Forelimb muscle (tissue), 1 donor: ENCODE data around the gene GPRC5A. TPM values are rescaled to one million over a fixed set of nuclear protein-coding genes. Genes with fewer than 3 reads are reported as not detected.
A peak's percentile ranks its signal among the peaks of the same experiment; 100 is the strongest.
"Not testable (repeated sequence)": the region's sequence is repeated elsewhere in the genome, so short reads cannot be mapped to it uniquely, and the experiment has no call there.

ENCODE experiments used
- DNase-seq: peaks from one replicate; pipeline ENCODE4 v3.0.0-alpha.2; 2013; ENCODE audit warnings: low read depth
- polyA plus RNA-seq: library from polyadenylated mRNA; unstranded; fragments of 120-200 nt; gene quantifications from one replicate; pipeline ENCODE4 v1.2.1, GENCODE V29; 2013; ENCODE audit not compliant: insufficient read length

The GPRC5A gene
- 1.9 TPM for polyA plus RNA-seq

GRCh38 chr12:12891080-12891880, at the start of gene GPRC5A:
Gene GPRC5A, plus strand, starts transcription at chr12:12891562. Its CDS starts 16,688 bp downstream, at chr12:12908250.
- DNase-seq: peak; percentile 69

- no peak for DNase-seq
Observed at GRCh38 chr12:12845794-12846243, 45.5 kb upstream of the GPRC5A start.

DNA sequence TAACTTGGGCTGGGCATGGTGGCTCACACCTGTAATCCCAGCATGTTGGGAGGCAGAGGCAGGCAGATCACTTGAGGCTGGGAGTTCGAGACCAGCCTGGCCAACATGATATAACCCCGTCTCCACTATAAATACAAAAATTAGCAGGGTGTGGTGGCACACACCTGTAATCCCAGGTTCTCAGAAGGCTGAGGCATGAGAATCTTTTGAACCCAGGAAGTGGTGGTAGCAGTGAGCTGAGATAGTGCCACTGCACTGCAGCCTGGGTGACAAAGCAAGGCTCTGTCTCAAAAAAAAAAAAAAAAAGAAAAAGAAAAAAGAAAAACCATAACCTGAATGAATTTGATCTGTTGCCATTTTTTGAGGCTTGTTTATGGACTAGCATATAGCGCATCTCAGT, 44.6 kb upstream of the GPRC5A start:
- not testable (repeated sequence) for DNase-seq

- DNase-seq: no peak
Observed at GRCh38 chr12:12853435-12853834, 37.9 kb upstream of the GPRC5A start.

- no peak for DNase-seq
Observed at GRCh38 chr12:12859690-12860089, 31.7 kb upstream of the GPRC5A start.

DNA sequence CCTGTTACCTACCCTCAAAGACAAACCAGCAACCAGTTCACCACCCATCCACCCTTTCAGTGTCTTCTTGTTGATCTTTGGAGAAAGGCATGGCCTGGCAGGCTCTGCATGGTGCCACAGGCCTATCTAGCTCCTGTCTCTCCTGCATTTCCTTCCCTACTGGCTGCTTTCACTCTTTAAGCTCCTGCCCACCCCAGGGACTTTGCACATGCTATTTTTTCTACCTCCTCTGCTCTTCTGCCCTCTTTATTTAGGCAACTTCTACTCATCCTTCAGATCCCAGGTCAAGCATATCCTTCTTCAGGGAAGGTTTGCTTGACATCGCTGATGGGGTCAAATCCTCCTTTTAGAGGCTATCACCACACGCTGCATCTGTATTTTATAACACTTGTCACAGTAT, 27.1 kb upstream of the GPRC5A start:
- no peak for DNase-seq

DNA sequence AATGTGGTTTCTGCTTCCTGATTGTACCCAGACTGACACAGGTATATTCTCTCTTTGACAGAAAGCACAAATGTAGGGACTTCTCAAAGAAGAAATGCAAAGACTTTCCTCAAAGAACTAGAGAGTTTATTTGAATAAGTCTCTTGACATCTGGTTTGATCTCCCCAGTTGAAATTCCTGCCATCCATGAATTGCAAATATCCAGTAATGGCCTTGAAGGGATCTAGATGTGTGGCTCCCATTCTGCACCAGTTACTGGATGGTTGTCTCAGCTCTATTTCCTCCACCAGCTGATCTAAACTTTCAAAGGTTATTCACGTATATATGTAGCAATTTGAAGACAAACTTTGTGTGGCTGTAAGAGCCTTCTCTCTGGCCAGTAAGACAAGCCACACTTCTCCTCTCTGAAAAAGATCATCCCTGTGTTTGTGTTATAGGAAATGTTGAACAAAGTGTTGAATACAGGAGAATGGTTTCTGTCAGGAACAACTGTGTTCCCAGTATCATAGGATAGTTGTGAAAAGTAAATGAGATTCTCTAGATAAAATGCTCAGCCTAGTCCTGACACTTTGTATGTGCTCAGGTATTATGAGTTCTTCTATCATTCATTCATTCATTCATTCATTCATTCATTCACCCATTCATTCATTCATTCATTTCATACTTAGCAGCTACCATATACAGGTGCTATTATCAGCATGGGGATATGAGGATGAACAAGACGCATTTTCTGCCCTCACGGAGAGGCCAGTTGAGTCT, 22.7 kb upstream of the GPRC5A start:
- no peak for DNase-seq

DNA sequence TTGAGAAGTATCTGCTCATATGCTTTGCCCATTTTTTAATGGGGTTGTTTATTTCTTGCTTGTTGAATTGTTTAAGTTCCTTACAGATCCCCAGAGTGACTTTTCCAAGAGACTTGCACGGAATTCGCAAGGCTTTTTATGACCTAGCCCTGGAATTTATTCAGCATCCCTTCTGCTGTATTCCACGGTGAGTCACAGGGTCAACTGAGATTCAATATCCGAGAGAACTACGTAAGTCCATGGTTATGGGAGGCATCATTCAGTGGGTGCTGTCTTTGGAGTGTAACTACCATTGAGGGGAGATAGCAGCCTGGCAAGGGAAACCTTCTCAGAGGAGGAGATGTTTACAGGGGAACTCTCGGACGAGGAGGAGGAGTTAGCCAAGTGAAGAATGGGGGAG, 20.9 kb upstream of the GPRC5A start:
- DNase-seq: no peak

DNA sequence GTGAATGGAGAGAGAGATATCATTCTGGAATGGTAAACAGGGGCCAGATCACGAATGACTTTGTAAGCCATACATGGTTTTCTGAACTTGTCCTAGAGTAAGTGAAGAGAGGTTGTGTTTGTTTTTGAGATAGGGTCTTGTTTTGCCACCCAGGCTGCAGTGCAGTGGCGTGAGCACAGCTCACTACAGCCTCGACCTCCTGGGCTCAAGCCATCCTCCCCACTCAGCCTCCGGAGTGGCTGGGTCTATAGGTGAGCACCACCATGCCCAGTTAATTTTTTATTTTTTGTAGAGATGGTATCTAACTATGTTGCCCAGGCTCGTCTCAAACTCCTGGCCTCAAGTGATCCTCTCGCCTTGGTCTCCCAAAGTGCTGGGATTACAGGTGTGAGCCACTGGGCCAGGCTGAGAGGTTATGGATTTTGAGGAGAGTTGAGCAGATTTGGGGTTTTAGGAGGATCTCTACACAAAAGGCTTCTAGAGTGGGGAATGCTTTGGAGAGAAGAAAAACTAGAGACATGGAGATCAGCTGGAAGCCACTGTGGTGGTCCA, 19.7 kb upstream of the GPRC5A start:
- DNase-seq: no peak

DNA sequence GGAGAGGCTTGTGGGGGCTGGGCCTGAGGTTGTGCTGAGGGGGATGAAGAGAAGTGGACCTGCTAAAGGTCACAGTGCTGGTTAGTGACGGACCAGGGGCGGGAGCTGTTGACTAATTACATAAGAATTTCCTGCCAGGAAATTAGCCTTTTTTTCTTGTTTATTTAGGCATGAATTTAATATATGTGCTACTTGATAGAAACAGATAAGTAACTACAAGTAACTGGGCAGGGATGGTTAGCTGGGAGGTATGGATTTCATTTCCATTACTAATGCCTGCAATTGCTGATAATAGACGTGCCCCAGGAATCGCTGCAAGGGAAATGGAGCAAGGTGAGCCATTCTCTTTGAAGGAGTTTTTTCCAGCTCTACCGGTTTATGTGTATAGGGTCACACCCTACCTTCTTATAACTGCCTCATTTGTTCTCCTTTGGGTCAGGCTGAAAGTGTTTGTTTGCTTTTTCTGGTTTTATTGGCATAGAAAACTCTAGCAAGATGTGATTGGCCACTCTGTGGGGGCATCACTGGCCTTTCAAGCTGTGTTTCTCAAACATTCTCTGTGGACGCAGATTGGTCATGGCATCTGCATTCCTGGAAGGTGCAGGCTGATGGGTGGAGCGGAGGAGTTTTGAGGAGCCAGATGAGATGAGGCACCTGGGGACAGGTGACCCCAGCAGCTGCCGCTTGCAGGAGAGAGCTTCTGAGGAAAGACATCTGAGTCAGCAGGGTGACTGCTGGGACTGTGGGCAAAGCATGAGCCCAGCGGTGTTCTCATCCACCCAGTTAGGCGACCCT, 19.0 kb upstream of the GPRC5A start:
- no peak for DNase-seq

DNA sequence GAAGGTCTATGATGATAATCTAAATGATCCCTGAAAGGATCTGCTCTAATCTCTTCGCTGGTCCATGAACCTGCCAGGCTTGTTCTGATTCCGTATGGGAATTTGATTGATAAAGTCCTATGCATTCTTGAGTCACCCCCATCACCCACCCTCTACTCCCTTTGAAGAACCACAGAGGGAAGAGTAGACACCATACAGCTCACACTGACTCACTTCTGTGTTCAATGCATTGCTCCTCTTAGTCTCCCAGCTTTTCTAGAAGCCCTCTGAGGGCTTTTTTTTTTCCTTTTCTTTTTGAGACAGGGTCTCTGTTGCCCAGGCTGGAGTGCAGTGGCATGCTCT, 18.5 kb upstream of the GPRC5A start:
- no peak for DNase-seq

DNA sequence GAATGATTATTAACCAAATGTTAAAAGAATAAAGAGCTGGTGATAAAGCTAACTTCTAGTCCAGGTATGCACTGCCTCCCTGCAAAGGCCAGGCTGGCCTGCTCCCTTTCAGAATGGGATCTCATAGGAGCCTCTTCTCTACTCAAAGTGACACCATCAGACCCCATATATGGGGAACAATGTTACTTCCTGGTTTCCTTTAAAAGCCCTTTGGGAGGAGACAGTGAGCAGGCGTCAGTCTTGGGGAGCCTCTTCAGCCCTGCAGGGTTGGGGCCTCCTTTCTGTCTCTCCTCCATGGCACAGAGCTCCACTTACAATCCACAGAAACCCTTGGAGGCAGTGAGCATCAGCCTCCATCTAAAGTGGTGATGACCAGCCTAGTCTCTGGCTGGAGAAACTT, 17.3 kb upstream of the GPRC5A start:
- DNase-seq: no peak

DNA sequence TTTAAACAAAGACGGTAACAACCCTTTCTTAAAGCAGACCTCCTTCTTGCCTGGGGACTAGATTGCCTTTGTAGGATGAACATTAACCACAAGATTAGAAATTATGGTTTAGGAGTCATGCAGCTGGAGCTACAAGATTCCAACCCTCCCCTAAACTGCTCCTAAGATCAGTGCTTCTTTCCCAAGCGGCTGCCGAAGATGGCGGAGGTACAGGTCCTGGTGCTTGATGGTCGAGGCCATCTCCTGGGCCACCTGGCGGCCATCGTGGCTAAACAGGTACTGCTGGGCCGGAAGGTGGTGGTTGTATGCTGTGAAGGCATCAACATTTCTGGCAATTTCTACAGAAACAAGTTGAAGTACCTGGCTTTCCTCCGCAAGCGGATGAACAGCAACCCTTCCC, 16.1 kb upstream of the GPRC5A start:
- DNase-seq: not testable (repeated sequence)

GRCh38 chr12:12877153-12877768, 14.1 kb upstream of the GPRC5A start:
- no peak for DNase-seq

DNA sequence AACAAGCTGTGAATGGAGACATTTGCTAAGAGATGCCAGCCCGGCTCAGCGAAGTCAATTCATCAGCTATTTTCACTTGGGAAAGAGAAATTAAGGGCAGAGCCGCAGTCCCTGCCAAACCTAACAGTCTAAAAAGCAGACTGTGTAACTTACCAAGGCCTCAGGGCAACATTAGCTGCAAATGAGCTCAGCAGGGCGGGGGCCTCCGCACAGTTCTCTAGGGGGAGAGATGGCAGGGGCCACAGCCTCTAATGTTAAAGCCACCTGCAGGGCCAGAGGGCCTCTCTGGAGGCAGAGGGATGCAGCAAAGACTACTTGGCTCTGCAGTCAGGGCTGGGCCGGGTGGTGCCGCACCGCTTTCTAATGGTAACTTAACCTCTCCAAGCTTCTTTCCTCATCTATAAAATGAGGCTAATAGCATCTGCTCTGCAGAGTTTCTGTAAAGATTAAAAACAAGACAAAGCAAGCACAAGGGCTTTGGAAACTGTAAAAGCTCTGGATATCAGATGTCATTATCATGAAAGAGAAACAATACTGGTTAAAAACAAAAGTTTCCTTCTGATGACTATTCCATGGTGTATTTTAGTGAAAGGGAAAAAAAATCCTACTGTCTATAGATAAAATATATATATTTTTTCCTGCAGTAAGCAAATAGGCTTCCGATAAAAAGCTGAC, 13.4 kb upstream of the GPRC5A start:
- DNase-seq: no peak

GRCh38 chr12:12880537-12880936, 10.8 kb upstream of the GPRC5A start:
- DNase-seq: no peak

DNA sequence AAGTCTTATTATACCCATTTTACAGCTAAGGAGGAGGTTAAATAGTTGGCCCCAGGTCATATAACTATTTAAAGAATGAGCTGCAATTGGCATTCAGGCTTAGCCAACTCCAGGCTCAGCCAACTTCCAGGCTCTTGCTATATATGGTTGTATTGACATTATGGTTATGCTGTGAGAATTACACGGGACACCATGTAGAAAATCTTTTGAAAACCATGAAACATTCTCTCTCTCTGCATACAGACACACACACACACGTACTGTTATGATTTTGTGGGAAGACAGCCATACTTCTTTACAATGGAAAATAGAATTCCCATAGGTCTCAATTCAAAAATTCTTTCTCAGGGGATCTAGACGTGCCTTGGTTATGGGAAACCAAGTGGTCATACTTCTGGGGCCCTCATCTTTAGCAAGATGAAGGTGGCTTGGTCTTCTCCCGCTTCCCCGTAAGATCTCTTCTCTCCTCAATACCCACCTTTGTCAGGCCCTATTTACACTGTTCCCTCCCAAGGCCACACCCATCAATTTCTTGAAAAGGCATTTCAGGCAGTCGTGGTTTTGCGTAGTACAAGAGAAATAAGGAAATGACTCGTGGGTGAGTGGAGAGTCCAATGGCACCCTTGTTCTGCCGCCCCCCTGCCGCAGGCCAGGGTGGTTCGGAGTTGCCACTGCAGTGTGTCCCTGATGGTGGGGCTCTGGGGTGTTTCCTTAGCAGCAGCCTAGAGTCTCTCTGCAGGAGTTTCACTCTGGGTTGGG, 10.0 kb upstream of the GPRC5A start:
- DNase-seq: no peak

- no peak for DNase-seq
Observed at GRCh38 chr12:12882288-12882687, 9.1 kb upstream of the GPRC5A start.

DNA sequence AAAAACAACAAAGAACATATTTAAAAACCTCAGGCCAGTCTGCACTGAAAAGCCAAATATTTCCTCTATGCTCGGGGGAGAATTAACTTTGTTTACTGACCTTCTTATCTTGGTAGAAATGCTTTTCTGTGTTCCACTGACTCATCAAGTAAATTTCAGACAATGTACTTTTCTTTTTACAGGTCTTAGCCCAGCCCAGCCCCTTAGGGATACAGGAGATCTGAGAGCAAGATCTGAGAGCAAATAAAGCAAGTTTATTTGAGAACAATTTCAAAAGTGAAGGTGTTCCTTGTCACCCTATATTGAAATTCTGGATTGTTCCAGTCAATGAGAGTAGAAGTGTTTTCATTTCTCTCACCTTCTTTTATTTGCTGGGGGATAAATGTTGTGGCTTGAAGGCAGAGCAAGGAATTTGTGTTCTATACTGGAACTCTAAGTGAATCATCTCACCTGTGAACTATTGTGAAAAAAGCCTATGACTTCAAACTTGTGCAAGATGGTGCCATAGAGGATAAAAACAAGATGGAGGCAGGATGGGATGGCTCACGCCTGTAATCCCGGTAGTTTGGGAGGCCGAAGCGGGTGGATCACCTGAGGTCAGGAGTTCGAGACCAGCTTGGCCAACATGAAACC, 7.9 kb upstream of the GPRC5A start:
- DNase-seq: no peak
